ENCODE results near the gene MYMK.

MYMK gene

DNA sequence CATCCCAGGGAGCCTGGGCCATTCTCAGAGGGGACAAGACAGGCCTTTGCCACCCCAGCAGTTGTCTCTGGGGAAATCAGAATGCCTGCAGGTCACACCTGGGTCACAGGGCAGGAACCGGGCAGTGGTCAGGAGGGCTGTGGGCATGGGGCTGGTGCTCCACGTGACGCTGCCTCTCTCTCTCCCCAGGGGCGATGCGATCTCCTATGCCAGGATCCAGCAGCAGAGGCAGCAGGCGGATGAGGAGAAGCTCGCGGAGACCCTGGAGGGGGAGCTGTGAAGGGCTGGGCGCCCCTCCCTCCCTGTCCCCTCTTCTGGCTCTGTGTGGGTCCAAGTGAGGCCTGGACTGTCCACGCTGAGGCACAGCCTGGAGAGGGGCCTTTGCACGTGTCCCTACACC, 56.4 kb downstream of the MYMK start:
- DNase-seq (ENCODE audit: low read depth): no peak

DNA sequence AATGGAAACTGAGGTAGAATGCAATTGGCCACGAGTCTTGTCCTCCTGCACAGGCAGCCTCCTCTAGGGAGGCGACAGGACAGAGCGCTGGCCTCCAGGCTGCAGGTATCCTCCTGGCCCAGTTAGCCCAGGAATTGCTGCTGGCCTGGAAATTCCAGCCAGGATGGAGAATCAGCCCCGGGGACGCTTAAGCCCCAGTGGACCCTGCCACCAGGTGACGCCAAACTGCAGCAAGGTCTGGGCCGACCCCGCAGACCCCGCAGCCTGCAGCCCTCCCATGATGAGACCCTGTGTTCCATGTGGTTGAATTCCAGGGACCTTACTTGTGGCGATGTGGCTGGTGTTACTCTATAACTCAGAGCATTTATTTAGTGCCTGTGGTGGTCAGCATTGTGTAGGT, 57.7 kb downstream of the MYMK start:
- DNase-seq (ENCODE audit: low read depth): no peak

DNA sequence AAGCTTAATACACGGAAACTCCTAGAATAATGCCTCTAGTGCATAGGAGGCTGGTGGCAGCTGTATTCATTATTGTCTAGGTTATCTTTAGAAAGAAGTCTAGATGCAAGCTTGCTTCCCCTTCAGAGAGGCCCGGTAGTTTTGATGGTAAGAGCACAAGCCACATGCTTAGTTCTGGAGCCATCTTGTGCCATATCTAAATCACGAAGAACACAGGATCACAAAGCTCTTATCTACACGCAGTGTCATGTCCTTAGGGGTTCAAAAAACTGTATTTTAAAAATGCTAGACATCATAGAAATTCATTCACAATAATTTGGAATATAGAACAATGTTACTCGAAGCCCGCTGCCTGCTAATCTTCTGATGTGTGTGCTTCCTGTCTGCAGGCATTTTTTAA, 58.8 kb downstream of the MYMK start:
- DNase-seq (ENCODE audit: low read depth): no peak

DNA sequence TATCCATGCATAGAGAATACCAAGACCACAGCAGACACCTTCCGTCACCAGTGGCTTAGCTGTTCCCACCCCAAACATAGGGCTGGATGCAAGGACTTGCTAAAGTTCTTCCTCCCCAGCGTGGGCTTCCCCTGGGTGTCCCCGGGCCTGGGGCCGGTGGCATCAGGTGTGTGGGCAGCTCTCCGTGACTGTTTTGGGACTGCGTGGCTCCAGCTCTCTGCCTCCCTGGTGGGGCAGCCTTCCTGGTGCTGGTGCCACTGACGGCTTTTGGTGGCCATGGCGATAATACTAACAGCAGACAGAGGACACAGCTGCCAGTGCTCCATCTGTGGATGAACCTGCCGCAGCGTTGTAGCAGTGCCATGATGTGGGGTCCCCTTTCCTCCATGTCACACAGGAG, 60.1 kb downstream of the MYMK start:
- DNase-seq (ENCODE audit: low read depth): no peak
